Endothelial cell of umbilical vein (primary cell): ENCODE measurements around the gene MACROD2. TPM values are rescaled to one million over a fixed set of nuclear protein-coding genes. Genes with fewer than 3 reads are reported as not detected.

ENCODE experiments used
- BruUV-seq: library from RNA; stranded (reverse); fragments of 400-500 nt; replicated peaks from 2 replicates; lab custom pipeline; 2021; lab: Mats Ljungman, UMichigan
- CTCF ChIA-PET: fragments of 300-600, 350-600 bp; sonication (Branson Sonifier 250); formaldehyde crosslinking; loops from one replicate; lab custom pipeline; 2021; ENCODE audit warnings: antibody characterized with exemption, inconsistent platforms; lab: Charles Lee
- POLR2A ChIA-PET: fragments of 300-600, 350-600 bp; sonication (Branson Sonifier 250); formaldehyde crosslinking; loops from one replicate; lab custom pipeline; 2021; ENCODE audit warnings: antibody characterized with exemption, inconsistent platforms; lab: Charles Lee
- DNase-seq: peaks from one replicate; pipeline ENCODE4 v3.0.0-alpha.2; 2011; ENCODE audit warnings: low read depth, low spot score
- FAIRE-seq: peaks from 2 replicates; lab custom pipeline; 2011; peaks lifted over from hg19 to GRCh38; lab: Jason Lieb, UNC
- H2AFZ ChIP-seq: 2 replicates; pipeline ENCODE4 v1.6.0; 2012; ENCODE audit warnings: low read depth, low read length, control low read depth, inconsistent platforms
- H3K27ac ChIP-seq: 2 replicates; pipeline ENCODE4 v1.5.1; 2011; ENCODE audit warnings: low read depth, mild to moderate bottlenecking, control low read depth, low read length, moderate library complexity; ENCODE audit not compliant: insufficient read depth
- H3K27me3 ChIP-seq, 2 experiments: 2 replicates each; pipeline versions ENCODE4 v1.6.0 to v1.6.1; 2011; ENCODE audit warnings: low read length in 2 of 2, mixed read lengths in 1 of 2; ENCODE audit not compliant: control insufficient read depth in 2 of 2, insufficient read depth in 2 of 2
- H3K36me3 ChIP-seq, 2 experiments: 2 replicates in 1 of 2; 3 replicates in 1 of 2; pipeline ENCODE4 v1.5.1; 2011; ENCODE audit warnings: low read length in 2 of 2, mild to moderate bottlenecking in 1 of 2, moderate library complexity in 1 of 2; ENCODE audit not compliant: control insufficient read depth in 2 of 2, insufficient read depth in 2 of 2; ENCODE audit errors: extremely low read depth in 1 of 2
- H3K4me1 ChIP-seq: 3 replicates; pipeline ENCODE4 v1.5.1; 2011; ENCODE audit warnings: mild to moderate bottlenecking, low read length; ENCODE audit not compliant: control insufficient read depth, insufficient read depth; ENCODE audit errors: extremely low read depth
- H3K4me2 ChIP-seq: 2 replicates; pipeline ENCODE4 v1.6.1; 2011; ENCODE audit warnings: low read length, control low read depth, mixed read lengths; ENCODE audit not compliant: insufficient read depth
- H3K4me3 ChIP-seq, 3 experiments: fragments of 200-600 bp in 1 of 3; sonication (generic), shearing (Covaris generic) in 1 of 3; replicated peaks in 1 of 3; 2 replicates each; pipeline ENCODE4 v1.5.1; 2011 to 2016; ENCODE audit warnings: control low read depth in 3 of 3, low read length in 3 of 3, mild to moderate bottlenecking in 2 of 3, inconsistent platforms in 1 of 3, low read depth in 1 of 3, moderate library complexity in 1 of 3; ENCODE audit not compliant: insufficient read depth in 1 of 3
- H3K79me2 ChIP-seq: 2 replicates; pipeline ENCODE4 v1.6.0; 2012; ENCODE audit warnings: low read length, inconsistent platforms; ENCODE audit not compliant: control insufficient read depth, insufficient read depth
- H3K9ac ChIP-seq: replicated peaks from 2 replicates; pipeline ENCODE3; 2011; ENCODE audit warnings: low read length, control low read depth; ENCODE audit not compliant: insufficient read depth; ENCODE audit errors: extremely low read depth
- H3K9me1 ChIP-seq: replicated peaks from 3 replicates; pipeline ENCODE4 v1.6.0; 2011; ENCODE audit warnings: mild to moderate bottlenecking, low read length; ENCODE audit not compliant: control insufficient read depth, insufficient read depth; ENCODE audit errors: extremely low read depth
- H3K9me3 ChIP-seq: replicated peaks from 2 replicates; pipeline ENCODE4 v1.5.1; 2012; ENCODE audit warnings: low read length, inconsistent platforms; ENCODE audit not compliant: control insufficient read depth, insufficient read depth
- H4K20me1 ChIP-seq: replicated peaks from 2 replicates; pipeline ENCODE3; 2011; ENCODE audit warnings: mild to moderate bottlenecking, low read length; ENCODE audit not compliant: control insufficient read depth, insufficient read depth; ENCODE audit errors: extremely low read depth
- CTCF ChIP-seq, 2 donors: IDR thresholded peaks; 1 replicate in 1 of 2; 2 replicates in 1 of 2; pipeline ENCODE4 v1.5.1; 2011; ENCODE audit warnings: low read length in 2 of 2, mild to moderate bottlenecking in 2 of 2, moderate library complexity in 2 of 2, control low read depth in 1 of 2, inconsistent platforms in 1 of 2, low read depth in 1 of 2; ENCODE audit not compliant: insufficient read depth in 1 of 2; ENCODE audit errors: extremely low read depth in 1 of 2
- EZH2 ChIP-seq: IDR thresholded peaks from 2 replicates; pipeline ENCODE4 v1.6.1; 2012; ENCODE audit warnings: borderline replicate concordance, low read depth, mild to moderate bottlenecking, moderate library complexity, low read length, inconsistent platforms; ENCODE audit not compliant: severe bottlenecking
- FOS ChIP-seq: IDR thresholded peaks from 2 replicates; pipeline ENCODE4 v1.6.1; 2011; ENCODE audit warnings: mild to moderate bottlenecking, low read length, moderate library complexity, borderline replicate concordance; ENCODE audit not compliant: insufficient read depth
- GATA2 ChIP-seq: IDR thresholded peaks from 2 replicates; pipeline ENCODE4 v1.7.0; 2011; ENCODE audit warnings: low read depth, mild to moderate bottlenecking, moderate library complexity, mixed read lengths, low read length; ENCODE audit not compliant: insufficient read length, insufficient read depth
- MAX ChIP-seq: IDR thresholded peaks from 2 replicates; pipeline ENCODE4 v1.6.1; 2011; ENCODE audit not compliant: insufficient read depth, insufficient read length
- MYC ChIP-seq: IDR thresholded peaks from one replicate; pipeline ENCODE4 v1.6.1; 2011; ENCODE audit warnings: mild to moderate bottlenecking, low read depth, low read length
- POLR2A ChIP-seq: IDR thresholded peaks from 2 replicates; pipeline ENCODE4 v1.6.1; 2012; ENCODE audit warnings: low read depth, mild to moderate bottlenecking, control low read depth, low read length
- POLR2AphosphoS5 ChIP-seq: IDR thresholded peaks from 2 replicates; pipeline ENCODE4 v1.6.1; 2012; ENCODE audit warnings: low read depth, mild to moderate bottlenecking, control low read depth, low read length, moderate library complexity; ENCODE audit not compliant: insufficient read depth
- dilution Hi-C: fragments of 300-500 bp; cut with MboI; formaldehyde crosslinking; loops from one replicate; pipeline ENCODE4 v1.15.0; 2019; ENCODE audit warnings: low sequenced_read_pairs; ENCODE audit not compliant: extremely low pct_ligation_motif_present
- intact Hi-C: fragments of 100-400 bp; cut with micrococcal nuclease; formaldehyde crosslinking; loops from one replicate; pipeline ENCODE4 v1.10.0; 2022
- polyA plus RNA-seq, 4 experiments: library from polyadenylated mRNA; depleted of rRNA in 3 of 4; stranded (reverse) in 3 of 4; unstranded in 1 of 4; fragments of >200 nt; gene quantifications; 2 replicates each; pipeline versions ENCODE4 v1.2.1 to v1.2.3, GENCODE V29; 2011 to 2012; ENCODE audit warnings: missing spikeins in 1 of 4
- total RNA-seq: library from RNA; stranded (reverse); gene quantifications from 2 replicates; pipeline ENCODE4 v1.2.3, GENCODE V29; 2021

MACROD2 gene
- total and polyA plus RNA-seq, 2 donors (not counting 3 experiments of a cell fraction or from before 2014, with no cell fraction given), result 0.11 to 0.73 TPM

- BruUV-seq, result no TSS peak
- Histone ChIP-seq H4K20me1 (no peaks in the 10 kb centered on the region), H2AFZ (no peak overlapping the region), H3K36me3 (no peaks in the 10 kb centered on the region), H3K27me3 (no peaks in the 10 kb centered on the region), H3K9me3 (no peaks in the 10 kb centered on the region), H3K27ac (no peak overlapping the region), H3K79me2 (no peaks in the 10 kb centered on the region), H3K9ac (no peak overlapping the region), H3K4me3 (no peak overlapping the region), H3K4me1 (no peaks in the 10 kb centered on the region), H3K4me2 (no peak overlapping the region), H3K9me1 (no peaks in the 10 kb centered on the region)
- intact Hi-C loops (no loop called here), dilution Hi-C loops (no loop called here)
- no peak for FAIRE-seq
- no peak for DNase-seq
- TF ChIP-seq GATA2 (no peak), MYC (no peak), POLR2A (no peak)
- ChIA-PET CTCF (no interaction called here), POLR2A (no interaction called here)
Observed at GRCh38 chr20:14193885-14194284, 198.6 kb downstream of the MACROD2 start.

GRCh38 chr20:14197097-14197496, 201.8 kb downstream of the MACROD2 start:
- Histone ChIP-seq H3K36me3 (no peaks in the 10 kb centered on the region), H3K9me3 (no peaks in the 10 kb centered on the region), H3K9me1 (no peaks in the 10 kb centered on the region), H3K4me1 (no peaks in the 10 kb centered on the region), H3K79me2 (no peaks in the 10 kb centered on the region), H3K4me3 (no peak overlapping the region), H3K4me2 (no peak overlapping the region), H3K27ac (no peak overlapping the region), H4K20me1 (no peaks in the 10 kb centered on the region), H2AFZ (no peak overlapping the region), H3K9ac (no peak overlapping the region), H3K27me3 (no peaks in the 10 kb centered on the region)
- dilution Hi-C loops (no loop called here), intact Hi-C loops (no loop called here)
- TF ChIP-seq GATA2 (no peak), MAX (no peak), CTCF (IDR thresholded peaks at IDR 0.05; ENCODE audit: extremely low read depth in 1 of 2, insufficient read depth in 1 of 2, low read depth in 1 of 2, low read length in 2 of 2) (no peak), POLR2AphosphoS5 (no peak), FOS (no peak), EZH2 (no peak), POLR2A (no peak)
- no peak for FAIRE-seq
- ChIA-PET POLR2A (interaction anchor here (0.6 kb wide), 1 partner anchor 18 kb away, joined by 7 read pairs; no protein-coding TSS in a partner anchor), CTCF (no interaction called here)
- BruUV-seq, result no TSS peak
- no peak for DNase-seq
